ENCODE results near the gene DCHS1.

The DCHS1 gene

DNA sequence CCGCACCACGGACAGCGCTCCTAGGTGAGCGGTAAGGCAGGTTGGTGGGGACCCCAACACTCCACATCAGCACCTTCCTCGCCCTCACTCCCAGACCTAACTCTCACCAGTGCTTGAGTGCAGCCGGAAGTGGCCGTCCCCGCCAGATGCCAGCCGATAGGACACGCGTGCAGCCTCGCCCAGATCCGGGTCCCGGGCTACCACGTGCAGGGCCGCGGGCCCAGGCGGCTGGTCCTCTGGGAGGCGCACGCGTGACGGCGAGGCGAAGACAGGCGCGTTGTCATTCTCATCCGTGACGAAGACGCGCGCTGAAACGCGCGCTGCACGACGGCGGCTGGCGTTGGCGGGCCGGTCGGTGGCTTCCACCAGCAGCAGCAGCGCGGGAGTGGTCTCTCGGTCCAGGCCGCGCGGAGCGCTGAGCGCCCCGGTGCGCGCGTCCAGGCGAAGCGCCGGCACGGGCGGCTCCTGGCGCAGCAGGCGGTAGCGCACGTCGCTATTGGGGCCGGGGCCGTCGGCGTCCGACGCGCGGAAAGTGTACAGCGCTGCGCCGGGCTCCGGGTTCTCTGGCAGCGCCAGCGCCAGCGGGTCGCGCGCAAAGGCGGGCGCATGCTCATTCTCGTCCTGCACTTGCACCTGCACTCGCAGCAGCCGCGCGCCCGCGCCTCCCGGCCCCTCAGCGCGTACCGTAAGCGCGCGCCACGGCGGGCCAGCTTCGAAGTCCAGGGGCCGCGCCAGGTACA is 25.5 kb downstream of the DCHS1 start:
- H3K36me3 ChIP-seq (ENCODE audit: control insufficient read depth in 2 of 2, insufficient read depth in 2 of 2, low read length in 2 of 2) = peaks cover 0 to 10% of the 10 kb centered on the region in 2 donors

GRCh38 chr11:6629573-6629891 is 26.1 kb downstream of the DCHS1 start:
- Histone ChIP-seq H3K27ac (ENCODE audit: low read depth in 2 of 2, low read length in 2 of 2) (no peak overlapping the region), H3K9ac (ENCODE audit: low read depth in 1 of 2, low read length in 2 of 2) (no peak overlapping the region), H3K9me3 (ENCODE audit: control insufficient read depth in 2 of 2, low read length in 2 of 2) (no peaks in the 10 kb centered on the region), H3K27me3 (ENCODE audit: control insufficient read depth in 2 of 2, insufficient read depth in 2 of 2, low read length in 2 of 2) (no peaks in the 10 kb centered on the region), H3K4me3 (ENCODE audit: low read length in 2 of 2) (no peak overlapping the region), H3K36me3 (ENCODE audit: control insufficient read depth in 2 of 2, insufficient read depth in 2 of 2, low read length in 2 of 2) (peaks cover 0 to 10% of the 10 kb centered on the region in 2 donors), H3K4me1 (ENCODE audit: control insufficient read depth in 2 of 2, insufficient read depth in 2 of 2, low read length in 2 of 2) (no peaks in the 10 kb centered on the region)

More for the DNA sequence above, 25.5 kb downstream of the DCHS1 start:
- Histone ChIP-seq H3K27me3 (ENCODE audit: control insufficient read depth in 2 of 2, insufficient read depth in 2 of 2, low read length in 2 of 2) (no peaks in the 10 kb centered on the region), H3K4me1 (ENCODE audit: control insufficient read depth in 2 of 2, insufficient read depth in 2 of 2, low read length in 2 of 2) (peaks cover 4% of the 10 kb centered on the region in 2 donors), H3K9ac (ENCODE audit: low read depth in 1 of 2, low read length in 2 of 2) (no peak overlapping the region), H3K9me3 (ENCODE audit: control insufficient read depth in 2 of 2, low read length in 2 of 2) (no peaks in the 10 kb centered on the region), H3K27ac (ENCODE audit: low read depth in 2 of 2, low read length in 2 of 2) (no peak overlapping the region), H3K4me3 (ENCODE audit: low read length in 2 of 2) (peak overlapping the region; percentile 13 to 19)

GRCh38 chr11:6628526-6628925 is 27.1 kb downstream of the DCHS1 start:
- Histone ChIP-seq H3K4me1 (ENCODE audit: control insufficient read depth in 2 of 2, insufficient read depth in 2 of 2, low read length in 2 of 2) (no peaks in the 10 kb centered on the region), H3K9me3 (ENCODE audit: control insufficient read depth in 2 of 2, low read length in 2 of 2) (no peaks in the 10 kb centered on the region), H3K36me3 (ENCODE audit: control insufficient read depth in 2 of 2, insufficient read depth in 2 of 2, low read length in 2 of 2) (peaks cover 0 to 10% of the 10 kb centered on the region in 2 donors), H3K9ac (ENCODE audit: low read depth in 1 of 2, low read length in 2 of 2) (no peak overlapping the region), H3K27ac (ENCODE audit: low read depth in 2 of 2, low read length in 2 of 2) (no peak overlapping the region), H3K4me3 (ENCODE audit: low read length in 2 of 2) (no peak overlapping the region), H3K27me3 (ENCODE audit: control insufficient read depth in 2 of 2, insufficient read depth in 2 of 2, low read length in 2 of 2) (no peaks in the 10 kb centered on the region)

DNA sequence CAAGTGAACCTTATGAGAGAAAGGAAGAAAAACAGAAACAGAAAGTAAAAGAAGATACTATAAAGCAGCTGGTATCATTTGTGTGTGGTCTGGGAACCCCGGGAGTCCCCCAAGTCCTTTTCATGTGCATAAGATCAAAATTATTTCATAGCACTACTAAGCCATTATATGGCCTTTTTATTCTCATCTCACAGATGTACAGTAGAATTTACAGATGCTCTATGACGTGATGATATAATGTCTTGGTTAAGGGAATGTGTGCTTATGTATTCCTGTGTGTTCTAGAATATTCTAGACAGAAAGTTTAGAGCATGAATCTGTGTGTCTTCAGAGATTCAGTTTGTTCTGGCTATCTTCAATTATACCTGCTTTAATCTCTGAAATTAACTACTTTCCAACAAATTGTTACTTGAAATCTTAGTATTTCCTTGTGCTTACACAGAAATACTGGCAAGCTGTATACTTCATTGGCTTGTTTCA is 27.8 kb downstream of the DCHS1 start:
- H3K27me3 ChIP-seq (ENCODE audit: control insufficient read depth in 2 of 2, insufficient read depth in 2 of 2, low read length in 2 of 2) = no peaks in the 10 kb centered on the region
- H3K9ac ChIP-seq (ENCODE audit: low read depth in 1 of 2, low read length in 2 of 2) = no peak overlapping the region
- H3K4me3 ChIP-seq (ENCODE audit: low read length in 2 of 2) = no peak overlapping the region
- no peaks in the 10 kb centered on the region for H3K4me1 ChIP-seq (ENCODE audit: control insufficient read depth in 2 of 2, insufficient read depth in 2 of 2, low read length in 2 of 2)
- no peaks in the 10 kb centered on the region for H3K9me3 ChIP-seq (ENCODE audit: control insufficient read depth in 2 of 2, low read length in 2 of 2)
- no peak overlapping the region for H3K27ac ChIP-seq (ENCODE audit: low read depth in 2 of 2, low read length in 2 of 2)
- H3K36me3 ChIP-seq (ENCODE audit: control insufficient read depth in 2 of 2, insufficient read depth in 2 of 2, low read length in 2 of 2) = peaks cover 0 to 7% of the 10 kb centered on the region in 2 donors

DNA sequence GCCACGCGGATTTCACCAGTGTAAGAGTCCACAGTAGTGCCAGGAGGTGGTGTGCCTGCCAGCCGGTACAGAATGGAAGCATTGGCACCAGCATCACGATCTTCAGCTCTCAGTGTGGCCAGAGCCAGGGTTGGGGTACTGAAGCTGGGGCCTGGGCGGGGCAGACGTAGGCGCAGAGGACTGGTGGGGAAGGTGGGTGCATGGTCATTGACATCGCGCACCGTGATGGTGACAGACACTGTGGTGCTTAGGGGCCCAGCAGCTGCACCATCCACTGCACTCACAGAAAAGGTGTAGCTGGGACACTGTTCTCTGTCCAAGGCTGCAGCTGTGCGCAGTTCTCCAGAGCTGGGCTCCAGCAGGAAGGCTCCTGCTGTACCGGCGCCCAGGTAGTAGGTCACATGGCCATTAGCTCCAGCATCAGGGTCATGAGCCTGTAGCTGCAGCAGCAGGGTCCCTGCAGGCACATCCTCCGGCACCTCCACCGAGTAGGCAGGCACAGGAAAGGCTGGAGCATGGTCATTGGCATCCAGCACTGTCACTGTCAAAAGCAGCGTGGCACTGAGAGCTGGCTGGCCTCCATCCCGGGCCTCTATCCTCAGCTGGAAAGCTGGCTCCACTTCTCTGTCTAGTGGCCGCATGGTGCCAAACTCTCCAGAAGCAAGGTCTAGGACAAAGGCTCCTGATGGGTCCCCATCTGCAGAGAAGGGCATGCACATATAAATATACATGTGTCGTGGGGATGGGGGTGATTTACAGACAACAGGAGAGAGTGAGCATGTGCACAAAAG is 28.4 kb downstream of the DCHS1 start:
- Histone ChIP-seq H3K27me3 (ENCODE audit: control insufficient read depth in 2 of 2, insufficient read depth in 2 of 2, low read length in 2 of 2) (no peaks in the 10 kb centered on the region), H3K27ac (ENCODE audit: low read depth in 2 of 2, low read length in 2 of 2) (no peak overlapping the region), H3K4me3 (ENCODE audit: low read length in 2 of 2) (no peak overlapping the region), H3K9ac (ENCODE audit: low read depth in 1 of 2, low read length in 2 of 2) (no peak overlapping the region), H3K36me3 (ENCODE audit: control insufficient read depth in 2 of 2, insufficient read depth in 2 of 2, low read length in 2 of 2) (peaks cover 0 to 7% of the 10 kb centered on the region in 2 donors), H3K9me3 (ENCODE audit: control insufficient read depth in 2 of 2, low read length in 2 of 2) (no peaks in the 10 kb centered on the region), H3K4me1 (ENCODE audit: control insufficient read depth in 2 of 2, insufficient read depth in 2 of 2, low read length in 2 of 2) (no peaks in the 10 kb centered on the region)

DNA sequence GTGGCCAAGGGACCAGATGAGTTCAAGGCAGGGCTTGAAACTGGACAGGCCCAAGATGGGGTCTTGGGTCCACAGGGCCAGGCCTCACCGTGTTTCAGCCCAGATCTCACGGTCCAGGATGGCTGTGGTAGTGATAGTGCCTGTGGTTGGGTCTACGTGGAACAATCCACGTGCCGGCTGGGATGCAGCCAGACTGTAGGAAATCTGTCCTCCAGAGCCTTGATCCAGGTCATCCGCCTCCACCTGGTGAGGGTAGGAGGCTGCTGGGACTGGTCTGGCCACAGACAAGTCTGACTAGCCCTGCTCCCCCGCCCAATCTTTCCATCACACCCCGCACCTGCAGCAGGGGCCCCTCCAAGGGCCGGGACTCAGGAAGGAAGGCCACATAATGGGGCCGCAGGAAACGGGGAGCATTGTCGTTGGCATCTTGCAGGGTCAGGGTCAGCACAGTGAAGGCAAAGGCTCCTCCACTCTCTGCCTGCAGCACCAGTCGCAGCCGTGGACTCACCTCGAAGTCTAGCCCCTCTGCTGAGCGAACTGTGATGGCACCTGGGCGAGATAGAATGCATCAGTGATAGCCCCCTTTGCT is 29.7 kb downstream of the DCHS1 start:
- no peaks in the 10 kb centered on the region for H3K9me3 ChIP-seq (ENCODE audit: control insufficient read depth in 2 of 2, low read length in 2 of 2)
- no peak overlapping the region for H3K4me3 ChIP-seq (ENCODE audit: low read length in 2 of 2)
- H3K27me3 ChIP-seq (ENCODE audit: control insufficient read depth in 2 of 2, insufficient read depth in 2 of 2, low read length in 2 of 2) = no peaks in the 10 kb centered on the region
- H3K9ac ChIP-seq (ENCODE audit: low read depth in 1 of 2, low read length in 2 of 2) = no peak overlapping the region
- H3K36me3 ChIP-seq (ENCODE audit: control insufficient read depth in 2 of 2, insufficient read depth in 2 of 2, low read length in 2 of 2) = peaks cover 0 to 7% of the 10 kb centered on the region in 2 donors
- H3K27ac ChIP-seq (ENCODE audit: low read depth in 2 of 2, low read length in 2 of 2) = no peak overlapping the region
- H3K4me1 ChIP-seq (ENCODE audit: control insufficient read depth in 2 of 2, insufficient read depth in 2 of 2, low read length in 2 of 2) = no peaks in the 10 kb centered on the region

DNA sequence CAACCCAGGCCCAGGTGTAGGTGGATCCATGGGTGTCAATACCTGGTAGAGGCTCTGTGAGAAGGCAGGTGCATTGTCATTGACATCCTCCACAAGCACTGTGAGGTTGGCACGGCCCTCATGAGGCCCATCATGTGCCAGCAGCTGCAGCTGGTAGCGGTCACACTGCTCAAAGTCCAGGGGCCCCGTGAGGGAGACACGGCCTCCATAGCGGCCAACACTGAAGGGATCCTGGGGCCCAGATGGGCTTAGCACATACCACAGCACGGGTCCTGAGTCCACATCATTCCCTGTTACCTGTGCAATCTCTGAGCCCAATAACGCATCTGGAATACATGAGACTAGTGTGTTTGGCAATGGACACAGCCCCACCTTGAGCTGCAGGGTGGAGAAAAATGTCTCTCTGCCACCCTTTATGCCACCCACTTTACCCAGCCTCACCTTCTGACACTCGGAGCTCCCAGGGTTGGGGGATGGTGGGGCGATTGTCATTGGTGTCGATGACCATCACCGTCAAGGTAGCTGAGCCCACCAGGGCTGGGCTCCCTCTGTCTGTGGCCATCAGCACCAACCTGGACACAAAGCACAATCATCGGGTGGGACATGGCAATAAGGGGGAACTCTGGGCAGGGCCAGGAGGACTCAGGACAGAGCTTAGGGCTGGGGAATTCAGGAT is 30.3 kb downstream of the DCHS1 start:
- Histone ChIP-seq H3K4me1 (ENCODE audit: control insufficient read depth in 2 of 2, insufficient read depth in 2 of 2, low read length in 2 of 2) (no peaks in the 10 kb centered on the region), H3K9me3 (ENCODE audit: control insufficient read depth in 2 of 2, low read length in 2 of 2) (no peaks in the 10 kb centered on the region), H3K36me3 (ENCODE audit: control insufficient read depth in 2 of 2, insufficient read depth in 2 of 2, low read length in 2 of 2) (peaks cover 0 to 7% of the 10 kb centered on the region in 2 donors), H3K9ac (ENCODE audit: low read depth in 1 of 2, low read length in 2 of 2) (no peak overlapping the region), H3K27ac (ENCODE audit: low read depth in 2 of 2, low read length in 2 of 2) (no peak overlapping the region), H3K27me3 (ENCODE audit: control insufficient read depth in 2 of 2, insufficient read depth in 2 of 2, low read length in 2 of 2) (no peaks in the 10 kb centered on the region), H3K4me3 (ENCODE audit: low read length in 2 of 2) (no peak overlapping the region)

GRCh38 chr11:6623391-6624363 is 31.9 kb downstream of the DCHS1 start:
- Histone ChIP-seq H3K4me3 (ENCODE audit: low read length in 2 of 2) (no peak overlapping the region), H3K27ac (ENCODE audit: low read depth in 2 of 2, low read length in 2 of 2) (no peak overlapping the region), H3K9me3 (ENCODE audit: control insufficient read depth in 2 of 2, low read length in 2 of 2) (no peaks in the 10 kb centered on the region), H3K9ac (ENCODE audit: low read depth in 1 of 2, low read length in 2 of 2) (no peak overlapping the region), H3K4me1 (ENCODE audit: control insufficient read depth in 2 of 2, insufficient read depth in 2 of 2, low read length in 2 of 2) (peaks cover 2 to 7% of the 10 kb centered on the region in 2 donors), H3K27me3 (ENCODE audit: control insufficient read depth in 2 of 2, insufficient read depth in 2 of 2, low read length in 2 of 2) (no peaks in the 10 kb centered on the region), H3K36me3 (ENCODE audit: control insufficient read depth in 2 of 2, insufficient read depth in 2 of 2, low read length in 2 of 2) (peaks cover 0 to 2% of the 10 kb centered on the region in 2 donors)

Measured in mucosa of rectum (tissue), 2 donors.